Loucy (cell line): ENCODE measurements around the gene ARHGAP24.

Source experiments
- H2AFZ ChIP-seq: fragments of 200-600 bp; sonication (generic); 2 replicates; pipeline ENCODE4 v1.6.0; 2016; ENCODE audit warnings: antibody characterized with exemption, mild to moderate bottlenecking, low read length, moderate library complexity
- H3F3A ChIP-seq: fragments of 200-600 bp; 2 replicates; pipeline ENCODE4 v1.6.0; 2016; ENCODE audit warnings: antibody characterized with exemption, low read depth, mild to moderate bottlenecking
- H3K27me3 ChIP-seq: fragments of 200-600 bp; sonication (generic); 2 replicates; pipeline ENCODE4 v1.6.1; 2014; ENCODE audit warnings: low read length, mild to moderate bottlenecking; ENCODE audit not compliant: insufficient read depth, poor library complexity, severe bottlenecking
- H3K36me3 ChIP-seq: fragments of 200-600 bp; sonication (generic); 2 replicates; pipeline ENCODE4 v1.6.1; 2016; ENCODE audit warnings: low read length; ENCODE audit not compliant: insufficient read depth
- H3K4me1 ChIP-seq: fragments of 200-600 bp; sonication (generic); 2 replicates; pipeline ENCODE4 v1.5.1; 2014; ENCODE audit warnings: low read length, mild to moderate bottlenecking; ENCODE audit not compliant: insufficient read depth, poor library complexity, severe bottlenecking
- H3K4me2 ChIP-seq: fragments of 200-600 bp; sonication (generic); 2 replicates; pipeline ENCODE4 v1.6.0; 2014; ENCODE audit warnings: antibody characterized with exemption, low read length, low read depth, mild to moderate bottlenecking; ENCODE audit not compliant: poor library complexity, severe bottlenecking
- H3K4me3 ChIP-seq: fragments of 200-600 bp; sonication (generic); 2 replicates; pipeline ENCODE4 v1.5.1; 2014; ENCODE audit warnings: low read length, mild to moderate bottlenecking, mixed read lengths; ENCODE audit not compliant: poor library complexity, severe bottlenecking
- H3K79me2 ChIP-seq: fragments of 200-600 bp; sonication (generic); 2 replicates; pipeline ENCODE4 v1.6.1; 2014; ENCODE audit warnings: low read length; ENCODE audit not compliant: insufficient read depth
- H3K9ac ChIP-seq: fragments of 200-600 bp; sonication (generic); 2 replicates; pipeline ENCODE4 v1.6.0; 2014; ENCODE audit warnings: mild to moderate bottlenecking, low read depth, low read length, moderate library complexity; ENCODE audit not compliant: poor library complexity, severe bottlenecking
- H3K9me2 ChIP-seq: fragments of 200-600 bp; sonication (generic); replicated peaks from 2 replicates; pipeline ENCODE4 v1.6.1; 2016; ENCODE audit warnings: low read depth, low read length, mixed read lengths
- H3K9me3 ChIP-seq: fragments of 200-600 bp; sonication (generic); 2 replicates; pipeline ENCODE4 v1.6.1; 2014; ENCODE audit warnings: mild to moderate bottlenecking, antibody characterized with exemption, low read length, low read depth; ENCODE audit not compliant: insufficient read depth
- H4K20me1 ChIP-seq: fragments of 200-600 bp; sonication (generic); 2 replicates; pipeline ENCODE4 v1.6.0; 2014; ENCODE audit warnings: antibody characterized with exemption, low read length, mild to moderate bottlenecking; ENCODE audit not compliant: insufficient read depth, poor library complexity, severe bottlenecking
- CTCF ChIP-seq: fragments of 200-600 bp; sonication (generic); conservative IDR thresholded peaks from 2 replicates; pipeline ENCODE4 v1.5.1; 2014; ENCODE audit warnings: mild to moderate bottlenecking, antibody characterized with exemption, low read length
- EZH2phosphoT487 ChIP-seq: fragments of 200-600 bp; IDR thresholded peaks from 2 replicates; pipeline ENCODE4 v1.6.1; 2018; ENCODE audit warnings: antibody characterized with exemption, mild to moderate bottlenecking, moderate library complexity, borderline replicate concordance

The ARHGAP24 gene

GRCh38 chr4:85522836-85523235 is 47.9 kb downstream of the ARHGAP24 start:
- H3K4me2 ChIP-seq, result no peak overlapping the region
- TF ChIP-seq CTCF (no peak), EZH2phosphoT487 (no peak)

GRCh38 chr4:85527815-85528214 is 52.9 kb downstream of the ARHGAP24 start:
- no peaks in the 10 kb centered on the region for H4K20me1 ChIP-seq
- H3K4me3 ChIP-seq, result no peak overlapping the region
- H3K4me1 ChIP-seq, result no peaks in the 10 kb centered on the region
- no peak overlapping the region for H2AFZ ChIP-seq
- no peaks in the 10 kb centered on the region for H3K79me2 ChIP-seq
- H3K9me2 ChIP-seq, result no peaks in the 10 kb centered on the region
- H3K9me3 ChIP-seq, result no peaks in the 10 kb centered on the region
- no peak for TF ChIP-seq CTCF
- TF ChIP-seq EZH2phosphoT487, result no peak
- no peaks in the 10 kb centered on the region for H3K36me3 ChIP-seq
- H3F3A ChIP-seq, result no peaks in the 10 kb centered on the region
- no peak overlapping the region for H3K9ac ChIP-seq
- no peaks in the 10 kb centered on the region for H3K27me3 ChIP-seq
- no peak overlapping the region for H3K4me2 ChIP-seq

More at GRCh38 chr4:85522836-85523235, 47.9 kb downstream of the ARHGAP24 start:
- no peaks in the 10 kb centered on the region for H3K9me2 ChIP-seq
- H3K36me3 ChIP-seq, result no peaks in the 10 kb centered on the region
- no peaks in the 10 kb centered on the region for H3F3A ChIP-seq
- no peaks in the 10 kb centered on the region for H3K4me1 ChIP-seq
- no peaks in the 10 kb centered on the region for H3K79me2 ChIP-seq
- no peak overlapping the region for H3K4me3 ChIP-seq
- H4K20me1 ChIP-seq, result no peaks in the 10 kb centered on the region
- H3K9ac ChIP-seq, result no peak overlapping the region
- no peak overlapping the region for H2AFZ ChIP-seq
- H3K27me3 ChIP-seq, result no peaks in the 10 kb centered on the region
- no peaks in the 10 kb centered on the region for H3K9me3 ChIP-seq

GRCh38 chr4:85531560-85532341 is 56.8 kb downstream of the ARHGAP24 start:
- TF ChIP-seq EZH2phosphoT487 (no peak), CTCF (no peak)
- Histone ChIP-seq H3K4me2 (no peak overlapping the region), H3K9me3 (no peaks in the 10 kb centered on the region)

More at GRCh38 chr4:85531560-85532341, 56.8 kb downstream of the ARHGAP24 start:
- Histone ChIP-seq H2AFZ (no peak overlapping the region), H3K4me3 (no peak overlapping the region), H3K36me3 (no peaks in the 10 kb centered on the region), H3K79me2 (no peaks in the 10 kb centered on the region), H3K27me3 (no peaks in the 10 kb centered on the region), H3K9me2 (no peaks in the 10 kb centered on the region; the same call in 1 of the 2 replicates), H3K9ac (no peak overlapping the region), H3F3A (no peaks in the 10 kb centered on the region), H3K4me1 (no peaks in the 10 kb centered on the region), H4K20me1 (no peaks in the 10 kb centered on the region)
